K562 (cell line): Measurements from ENCODE around the gene PCDHB14. TPM values are rescaled to one million over a fixed set of nuclear protein-coding genes. Genes with fewer than 3 reads are reported as not detected.

Experiments used
- ATAC-seq: fragments of 200-7000 bp; cut with Tn5 transposase; 3 replicates; pipeline ENCODE4 v1.9.1; 2020; ENCODE audit warnings: moderate library complexity
- BruUV-seq: library from RNA; stranded (reverse); fragments of 400-500 nt; replicated peaks from 2 replicates; lab custom pipeline; 2021; lab: Mats Ljungman, UMichigan
- CTCF ChIA-PET: fragments of 300-600 bp; formaldehyde crosslinking; extraction: SDS; loops from one replicate; lab custom pipeline; 2021; ENCODE audit warnings: low intra/inter-chr PET ratio; lab: Yijun Ruan, JAX
- POLR2A ChIA-PET: fragments of 300-600, 350-650 bp; sonication (Branson Sonifier 250); formaldehyde crosslinking; extraction: SDS; loops from one replicate; lab custom pipeline; 2021; ENCODE audit warnings: antibody characterized with exemption, inconsistent platforms; lab: Yijun Ruan, JAX
- DNase-seq, 4 experiments: peaks; one replicate each; pipeline versions ENCODE4 v3.0.0 to v3.0.0-alpha.2; 2011 to 2018; ENCODE audit warnings: low spot score in 3 of 4, mixed read lengths in 3 of 4; ENCODE audit errors: extremely low read depth in 1 of 4
- FAIRE-seq: peaks from 2 replicates; lab custom pipeline; 2011; peaks lifted over from hg19 to GRCh38; lab: Jason Lieb, UNC
- H2AFZ ChIP-seq: 2 replicates; pipeline ENCODE4 v1.6.0; 2011; ENCODE audit warnings: low read depth, low read length, control low read depth, inconsistent platforms
- H3K27ac ChIP-seq: fragments of 200-600 bp; 3 replicates; pipeline ENCODE4 v1.8.0; 2011; ENCODE audit warnings: low read depth, mild to moderate bottlenecking, control low read depth, inconsistent platforms, low read length, moderate library complexity, mixed read lengths; ENCODE audit errors: extremely low read depth
- H3K27me3 ChIP-seq, 2 experiments: fragments of 300-600 bp in 1 of 2; 2 replicates in 1 of 2; 3 replicates in 1 of 2; pipeline versions ENCODE4 v1.6.0 to v1.8.0; 2011; ENCODE audit warnings: inconsistent platforms in 2 of 2, low read length in 2 of 2, mild to moderate bottlenecking in 1 of 2, mixed read lengths in 1 of 2, moderate library complexity in 1 of 2; ENCODE audit not compliant: control insufficient read depth in 2 of 2, insufficient read depth in 2 of 2
- H3K36me3 ChIP-seq: fragments of 300-600 bp; 3 replicates; pipeline ENCODE4 v1.8.0; 2011; ENCODE audit warnings: mild to moderate bottlenecking, low read length, inconsistent platforms; ENCODE audit not compliant: control insufficient read depth, insufficient read depth
- H3K4me1 ChIP-seq, 2 experiments: fragments of 200-600 bp in 1 of 2; replicated peaks in 1 of 2; 2 replicates in 1 of 2; 3 replicates in 1 of 2; pipeline versions ENCODE4 v1.5.1 to v1.8.0; 2011; ENCODE audit warnings: inconsistent platforms in 2 of 2, low read length in 2 of 2, mild to moderate bottlenecking in 1 of 2, mixed read lengths in 1 of 2, moderate library complexity in 1 of 2; ENCODE audit not compliant: control insufficient read depth in 2 of 2, insufficient read depth in 2 of 2
- H3K4me2 ChIP-seq: 2 replicates; pipeline ENCODE4 v1.6.1; 2011; ENCODE audit warnings: low read length, control low read depth, inconsistent platforms, mixed read lengths; ENCODE audit not compliant: insufficient read depth
- H3K4me3 ChIP-seq: fragments of 200-600 bp; sonication (generic), shearing (Covaris generic); 2 replicates; pipeline ENCODE4 v1.5.1; 2016; ENCODE audit warnings: control low read depth, inconsistent platforms
- H3K79me2 ChIP-seq: fragments of 200-600 bp; 3 replicates; pipeline ENCODE4 v1.8.0; 2011; ENCODE audit warnings: low read length, inconsistent platforms; ENCODE audit not compliant: control insufficient read depth, insufficient read depth
- H3K9ac ChIP-seq, 2 experiments: 2 replicates each; pipeline versions ENCODE4 v1.6.0 to v1.6.1; 2011; ENCODE audit warnings: low read depth in 2 of 2, low read length in 2 of 2, control low read depth in 1 of 2, inconsistent platforms in 1 of 2, mild to moderate bottlenecking in 1 of 2, mixed read lengths in 1 of 2; ENCODE audit not compliant: insufficient read depth in 1 of 2
- H3K9me1 ChIP-seq: one replicate; pipeline ENCODE4 v1.6.0; 2011; ENCODE audit warnings: inconsistent platforms, mild to moderate bottlenecking, low read length, moderate library complexity; ENCODE audit not compliant: control insufficient read depth, insufficient read depth
- H3K9me3 ChIP-seq: replicated peaks from 2 replicates; pipeline ENCODE4 v1.5.1; 2011; ENCODE audit warnings: low read depth, low read length, inconsistent platforms; ENCODE audit not compliant: control insufficient read depth, insufficient read depth
- H4K20me1 ChIP-seq: replicated peaks from 2 replicates; pipeline ENCODE4 v1.6.1; 2011; ENCODE audit warnings: low read length, inconsistent platforms, mixed read lengths; ENCODE audit not compliant: control insufficient read depth, insufficient read depth
- BMI1 ChIP-seq: fragments of 150-350 bp; IDR thresholded peaks from 2 replicates; pipeline ENCODE4 v1.6.1; 2014; ENCODE audit warnings: low read length
- EZH2 ChIP-seq: IDR thresholded peaks from 2 replicates; pipeline ENCODE4 v1.6.1; 2012; ENCODE audit warnings: low read depth, mild to moderate bottlenecking, inconsistent platforms, low read length, borderline replicate concordance
- RBM14 ChIP-seq: fragments of 200-400 bp; formaldehyde crosslinking; IDR thresholded peaks from 2 replicates; pipeline ENCODE4 v1.6.1; 2018; ENCODE audit warnings: low read depth, mild to moderate bottlenecking, low read length, moderate library complexity, borderline replicate concordance; ENCODE audit not compliant: insufficient read depth
- STAT5A ChIP-seq: IDR thresholded peaks from 2 replicates; pipeline ENCODE4 v1.6.1; 2012; ENCODE audit warnings: low read length, inconsistent platforms, borderline replicate concordance
- WHSC1 ChIP-seq: IDR thresholded peaks from one replicate; pipeline ENCODE4 v1.6.1; 2012; ENCODE audit warnings: low read length, control low read depth, inconsistent platforms
- WGBS: fragments of 100-300 bp; shearing (Covaris generic); methylation state at CpG from one replicate; pipeline ENCODE4 v1.1.6; 2016; ENCODE audit warnings: low coverage, mixed read lengths; ENCODE audit not compliant: insufficient coverage; ENCODE audit errors: missing lambda C conversion rate; 5-methylcytosine and 5-hydroxymethylcytosine counted together
- in situ Hi-C: fragments of 300-500 bp; cut with MboI; formaldehyde crosslinking; loops from 4 replicates; pipeline ENCODE4 v1.15.0; 2018; ENCODE audit warnings: inconsistent platforms, mixed read lengths
- intact Hi-C: fragments of 100-400 bp; cut with micrococcal nuclease; formaldehyde crosslinking; loops from 2 replicates; pipeline ENCODE4 v1.14.2; 2022
- polyA plus RNA-seq, 8 experiments: library from polyadenylated mRNA; depleted of rRNA in 4 of 8; stranded (reverse) in 5 of 8; unstranded in 3 of 8; fragments of >200 nt; fragmentation: Nextera tagmentation in 2 of 8; fragmentation: Illumina TruSeq in 1 of 8; extraction: Ambion mirVana in 2 of 8; extraction: Trizol in 1 of 8; gene quantifications; 2 replicates each; pipeline versions ENCODE4 v1.2.1 to v1.2.3, GENCODE V29; 2011 to 2014; ENCODE audit warnings: inconsistent platforms in 1 of 8, missing spikeins in 1 of 8
- total RNA-seq, 7 experiments: library from RNA; depleted of rRNA in 6 of 7; stranded (reverse); fragments of >200 nt in 6 of 7; fragmentation: Illumina TruSeq in 2 of 7; extraction: Trizol in 2 of 7; gene quantifications; 2 replicates each; pipeline versions ENCODE4 v1.2.1 to v1.2.3, GENCODE V29; 2011 to 2021; ENCODE audit warnings: low replicate concordance in 1 of 7
- TF ChIP-seq, protein P1 (sequence below): fragments of 450-650 bp; IDR thresholded peaks from 2 replicates; pipeline ENCODE4 v1.7.0; 2016; ENCODE audit warnings: borderline replicate concordance

The PCDHB14 gene
- total and polyA plus RNA-seq, 9 of the 15 experiments (the other 6 are each of a cell fraction or from before 2014, with no cell fraction given) = not detected

GRCh38 chr5:141241496-141241895 lies 18.4 kb downstream of the PCDHB14 start:
- POLR2A ChIA-PET = no interaction called here
- DNase-seq = no peak
- Histone ChIP-seq H3K9ac (no peak overlapping the region), H4K20me1 (no peaks in the 10 kb centered on the region), H3K4me3 (no peak overlapping the region), H3K4me1 (peaks cover 0 to 12% of the 10 kb centered on the region in 2 experiments; a peak in 1 of 5 replicates), H3K79me2 (no peaks in the 10 kb centered on the region), H3K27ac (no peak overlapping the region), H2AFZ (no peak overlapping the region), H3K36me3 (no peaks in the 10 kb centered on the region), H3K9me1 (no peaks in the 10 kb centered on the region), H3K4me2 (no peak overlapping the region), H3K27me3 (peaks cover 0 to 19% of the 10 kb centered on the region in 2 experiments; a peak in 2 of 5 replicates), H3K9me3 (no peaks in the 10 kb centered on the region)
- no peak for ATAC-seq
- in situ Hi-C loops (no loop called here), intact Hi-C loops (no loop called here)
- no peak for FAIRE-seq
- WGBS = 11% methylated on average over 41 of the region's 43 CpGs
- no TSS peak for BruUV-seq
- no peak for TF ChIP-seq EZH2
- TF ChIP-seq STAT5A = no peak
- no peak for TF ChIP-seq WHSC1
- TF ChIP-seq RBM14 = no peak
- TF ChIP-seq BMI1 = no peak
- TF ChIP-seq, protein P1, sequence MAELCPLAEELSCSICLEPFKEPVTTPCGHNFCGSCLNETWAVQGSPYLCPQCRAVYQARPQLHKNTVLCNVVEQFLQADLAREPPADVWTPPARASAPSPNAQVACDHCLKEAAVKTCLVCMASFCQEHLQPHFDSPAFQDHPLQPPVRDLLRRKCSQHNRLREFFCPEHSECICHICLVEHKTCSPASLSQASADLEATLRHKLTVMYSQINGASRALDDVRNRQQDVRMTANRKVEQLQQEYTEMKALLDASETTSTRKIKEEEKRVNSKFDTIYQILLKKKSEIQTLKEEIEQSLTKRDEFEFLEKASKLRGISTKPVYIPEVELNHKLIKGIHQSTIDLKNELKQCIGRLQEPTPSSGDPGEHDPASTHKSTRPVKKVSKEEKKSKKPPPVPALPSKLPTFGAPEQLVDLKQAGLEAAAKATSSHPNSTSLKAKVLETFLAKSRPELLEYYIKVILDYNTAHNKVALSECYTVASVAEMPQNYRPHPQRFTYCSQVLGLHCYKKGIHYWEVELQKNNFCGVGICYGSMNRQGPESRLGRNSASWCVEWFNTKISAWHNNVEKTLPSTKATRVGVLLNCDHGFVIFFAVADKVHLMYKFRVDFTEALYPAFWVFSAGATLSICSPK = no peak
- CTCF ChIA-PET = interaction anchor here (0.7 kb wide), 1 partner anchor 13 kb away, joined by 3 read pairs; no protein-coding TSS in a partner anchor
